B cell (primary cell): Measurements from ENCODE around the gene FXYD7. TPM values are rescaled to one million over a fixed set of nuclear protein-coding genes. Genes with fewer than 3 reads are reported as not detected.

Experiments
- ATAC-seq: fragments of 200-7000 bp; cut with Tn5 transposase; one replicate; pipeline ENCODE4 v1.10.0; 2021; ENCODE audit warnings: low read depth, mild to moderate bottlenecking, moderate number of reproducible peaks, moderate library complexity
- CTCF ChIA-PET: fragments of 350-600 bp; sonication (Branson Sonifier 250); formaldehyde crosslinking; loops from one replicate; lab custom pipeline; 2021; ENCODE audit warnings: antibody characterized with exemption, inconsistent platforms; lab: Charles Lee
- POLR2A ChIA-PET: fragments of 350-600 bp; sonication (Branson Sonifier 250); formaldehyde crosslinking; loops from one replicate; lab custom pipeline; 2021; ENCODE audit warnings: antibody characterized with exemption; lab: Charles Lee
- DNase-seq: peaks from one replicate; pipeline ENCODE4 v3.0.0; 2013
- H2AFZ ChIP-seq: 2 replicates; pipeline ENCODE4 v1.6.1; 2012; ENCODE audit warnings: mild to moderate bottlenecking, low read depth, low read length; ENCODE audit not compliant: insufficient read depth, poor library complexity, severe bottlenecking
- H3K27ac ChIP-seq, 2 donors: 1 replicate in 1 of 2; 2 replicates in 1 of 2; pipeline ENCODE4 v1.5.1; 2012 to 2013; ENCODE audit warnings: low read length in 2 of 2, mild to moderate bottlenecking in 2 of 2, moderate library complexity in 1 of 2
- H3K27me3 ChIP-seq, 4 experiments: fragments of 200-600 bp in 1 of 4; sonication (generic) in 1 of 4; replicated peaks in 1 of 4; 1 replicate in 2 of 4; 2 replicates in 2 of 4; pipeline versions ENCODE4 v1.6.1 to v1.7.0; 2013 to 2016; ENCODE audit warnings: low read length in 3 of 4, mild to moderate bottlenecking in 2 of 4, mixed read lengths in 1 of 4, moderate library complexity in 1 of 4; ENCODE audit not compliant: insufficient read depth in 4 of 4, control insufficient read depth in 3 of 4; ENCODE audit errors: control extremely low read depth in 1 of 4
- H3K36me3 ChIP-seq, 2 experiments: replicated peaks in 1 of 2; 1 replicate in 1 of 2; 2 replicates in 1 of 2; pipeline versions ENCODE4 v1.6.1 to v1.7.1; 2013; ENCODE audit warnings: low read length in 1 of 2; ENCODE audit not compliant: insufficient read depth in 2 of 2, control insufficient read depth in 1 of 2; ENCODE audit errors: control extremely low read depth in 1 of 2, extremely low read depth in 1 of 2
- H3K4me1 ChIP-seq, 2 donors: fragments of 200-600 bp in 1 of 2; sonication (generic) in 1 of 2; 1 replicate in 1 of 2; 2 replicates in 1 of 2; pipeline versions ENCODE4 v1.5.1 to v1.6.1; 2013 to 2017; ENCODE audit warnings: low read length in 2 of 2; ENCODE audit not compliant: control insufficient read depth in 2 of 2, insufficient read depth in 2 of 2
- H3K4me2 ChIP-seq: replicated peaks from 2 replicates; pipeline ENCODE3; 2012; ENCODE audit warnings: mild to moderate bottlenecking, low read depth, low read length; ENCODE audit not compliant: poor library complexity, severe bottlenecking
- H3K4me3 ChIP-seq, 5 experiments: fragments of 200-600 bp in 1 of 5; sonication (generic) in 1 of 5; 1 replicate in 3 of 5; 2 replicates in 2 of 5; pipeline versions ENCODE4 v1.5.1 to v1.7.0; 2011 to 2016; ENCODE audit warnings: low read length in 4 of 5, mild to moderate bottlenecking in 4 of 5, low read depth in 2 of 5, control low read depth in 1 of 5, moderate library complexity in 1 of 5; ENCODE audit not compliant: insufficient read depth in 1 of 5; ENCODE audit errors: control extremely low read depth in 1 of 5, extremely low read depth in 1 of 5
- H3K79me2 ChIP-seq: fragments of 200-600 bp; sonication (generic); one replicate; pipeline ENCODE4 v1.6.0; 2016; ENCODE audit warnings: low read length; ENCODE audit not compliant: control insufficient read depth, insufficient read depth
- H3K9ac ChIP-seq: fragments of 200-600 bp; sonication (generic); 2 replicates; pipeline ENCODE4 v1.6.1; 2017; ENCODE audit warnings: mild to moderate bottlenecking, low read length, moderate library complexity
- H3K9me3 ChIP-seq, 3 donors: one replicate each; pipeline versions ENCODE4 v1.6.1 to v1.7.1; 2013; ENCODE audit warnings: low read length in 2 of 3; ENCODE audit not compliant: control insufficient read depth in 2 of 3, insufficient read depth in 1 of 3; ENCODE audit errors: control extremely low read depth in 1 of 3
- H4K20me1 ChIP-seq: 2 replicates; pipeline ENCODE4 v1.6.0; 2012; ENCODE audit warnings: mild to moderate bottlenecking, low read length; ENCODE audit not compliant: insufficient read depth, control insufficient read depth, poor library complexity, severe bottlenecking
- H3K27ac Mint-ChIP-seq: one replicate; pipeline ENCODE4 v1.8.0; 2021; ENCODE audit warnings: mixed read lengths
- H3K27me3 Mint-ChIP-seq: one replicate; pipeline ENCODE4 v1.8.0; 2021; ENCODE audit warnings: mixed read lengths
- H3K4me1 Mint-ChIP-seq: one replicate; pipeline ENCODE4 v1.8.0; 2021; ENCODE audit warnings: mixed read lengths
- H3K4me3 Mint-ChIP-seq: one replicate; pipeline ENCODE4 v1.8.0; 2021; ENCODE audit warnings: mixed read lengths
- H3K9me3 Mint-ChIP-seq: one replicate; pipeline ENCODE4 v1.8.0; 2022; ENCODE audit warnings: mixed read lengths; ENCODE audit not compliant: insufficient read depth
- CTCF ChIP-seq: fragments of 200-600 bp; IDR thresholded peaks from one replicate; pipeline ENCODE4 v1.8.0; 2022; ENCODE audit warnings: antibody characterized with exemption, mild to moderate bottlenecking
- EZH2 ChIP-seq: IDR thresholded peaks from 2 replicates; pipeline ENCODE4 v1.6.1; 2012; ENCODE audit warnings: borderline replicate concordance, low read depth, mild to moderate bottlenecking, moderate library complexity, low read length; ENCODE audit not compliant: insufficient read depth, poor library complexity, severe bottlenecking
- WGBS: methylation state at CpG from one replicate; pipeline ENCODE4 v1.1.5; 2013; ENCODE audit warnings: missing lambda C conversion rate; ENCODE audit not compliant: insufficient coverage; 5-methylcytosine and 5-hydroxymethylcytosine counted together
- intact Hi-C: fragments of 100-400 bp; cut with micrococcal nuclease; formaldehyde crosslinking; loops from one replicate; pipeline ENCODE4 v1.10.0; 2022
- polyA plus RNA-seq: library from polyadenylated mRNA; depleted of rRNA; stranded (reverse); fragments of >200 nt; gene quantifications from 2 replicates; pipeline ENCODE4 v1.2.3, GENCODE V29; 2012
- total RNA-seq, 2 donors: library from RNA; stranded (reverse); fragments of 120-200 nt in 1 of 2; gene quantifications; 1 replicate in 1 of 2; 2 replicates in 1 of 2; pipeline versions ENCODE4 v1.2.3 to v1.2.4, GENCODE V29; 2013 to 2022

The FXYD7 gene
- total and polyA plus RNA-seq, 2 donors (not counting 1 experiment from before 2014, with no cell fraction given) = 3.8 to 27.4 TPM

GRCh38 chr19:35115177-35115951, 27.7 kb upstream of the FXYD7 start, which contains the start of gene FXYD3:
Gene FXYD3 (plus strand): TSS chr19:35115823. CDS start chr19:35119377, 3,554 bp downstream.
- peaks cover 7 to 9% of the 10 kb centered on the region in 2 donors for H3K4me1 ChIP-seq
- ATAC-seq = no peak
- no peak for TF ChIP-seq EZH2
- Mint-ChIP-seq H3K9me3 (no peaks in the 10 kb centered on the region), H3K27me3 (peaks cover 7% of the 10 kb centered on the region), H3K4me1 (peaks cover 8% of the 10 kb centered on the region), H3K4me3 (peak within 1 kb of the TSS; percentile 44), H3K27ac (peak within 1 kb of the TSS; percentile 46)
- POLR2A ChIA-PET = no interaction called here
- H3K27me3 ChIP-seq = peaks cover 0 to 22% (median 2%) of the 10 kb centered on the region in 4 experiments
- H3K4me3 ChIP-seq = peak within 1 kb of the TSS in 1 of 5 experiments; percentile 24
- peak within 1 kb of the TSS; percentile 66 for H3K4me2 ChIP-seq
- CTCF ChIA-PET = interaction anchor here (0.8 to 4.5 kb wide), 12 partner anchors 9 to 380 kb away, joined by 3 to 31 read pairs (median 4); partner anchors contain the start of gene LGI4
- no peak within 1 kb of the TSS for H3K9ac ChIP-seq
- H3K36me3 ChIP-seq = no peaks in the 10 kb centered on the region
- no peak within 1 kb of the TSS for H3K27ac ChIP-seq
- intact Hi-C loops = loop anchor here (2.0 kb wide), 1 partner anchor 25 kb away; no protein-coding TSS in a partner anchor
- peaks cover 0 to 4% (median 0%) of the 10 kb centered on the region in 3 donors for H3K9me3 ChIP-seq
- no peaks in the 10 kb centered on the region for H4K20me1 ChIP-seq
- DNase-seq = no peak
- peak within 1 kb of the TSS; percentile 27 for H2AFZ ChIP-seq
- H3K79me2 ChIP-seq = no peaks in the 10 kb centered on the region
- WGBS = 96% methylated on average over 10 of the region's 14 CpGs

- TF ChIP-seq EZH2 (no peak), CTCF (no peak)
- Histone ChIP-seq H3K36me3 (no peaks in the 10 kb centered on the region), H4K20me1 (no peaks in the 10 kb centered on the region), H3K27me3 (peaks cover 0 to 18% (median 2%) of the 10 kb centered on the region in 4 experiments), H3K4me2 (no peak overlapping the region), H3K4me3 (no peak overlapping the region), H3K9me3 (peaks cover 0 to 4% (median 0%) of the 10 kb centered on the region in 3 donors), H3K4me1 (peaks cover 7 to 9% of the 10 kb centered on the region in 2 donors), H3K9ac (no peak overlapping the region), H2AFZ (no peak overlapping the region), H3K27ac (no peak overlapping the region), H3K79me2 (no peaks in the 10 kb centered on the region)
- ATAC-seq (no peak), DNase-seq (no peak)
- no peak overlapping the region for H3K4me3 Mint-ChIP-seq
- WGBS = 92% methylated on average over 8 of the region's 13 CpGs
- no peaks in the 10 kb centered on the region for H3K9me3 Mint-ChIP-seq
- CTCF ChIA-PET = interaction anchor here (1.0 to 4.5 kb wide), 5 partner anchors 19 to 352 kb away, joined by 3 to 31 read pairs (median 5); partner anchors contain the start of gene LGI4
- POLR2A ChIA-PET = no interaction called here
- H3K27me3 Mint-ChIP-seq = peaks cover 3% of the 10 kb centered on the region
- H3K27ac Mint-ChIP-seq = no peak overlapping the region
- intact Hi-C loops = no loop called here
- H3K4me1 Mint-ChIP-seq = peaks cover 8% of the 10 kb centered on the region
Observed at GRCh38 chr19:35116072-35116801, 26.8 kb upstream of the FXYD7 start.
